Limb (tissue), 2 donors: ENCODE measurements around the gene LRRC72.
"Not testable (repeated sequence)": the region's sequence is repeated elsewhere in the genome, so short reads cannot be mapped to it uniquely, and the experiment has no call there.

Experiments
- DNase-seq, 2 donors: peaks; one replicate each; pipeline ENCODE4 v3.0.0-alpha.2; 2016; ENCODE audit errors: extremely low spot score in 2 of 2

The LRRC72 gene

DNA sequence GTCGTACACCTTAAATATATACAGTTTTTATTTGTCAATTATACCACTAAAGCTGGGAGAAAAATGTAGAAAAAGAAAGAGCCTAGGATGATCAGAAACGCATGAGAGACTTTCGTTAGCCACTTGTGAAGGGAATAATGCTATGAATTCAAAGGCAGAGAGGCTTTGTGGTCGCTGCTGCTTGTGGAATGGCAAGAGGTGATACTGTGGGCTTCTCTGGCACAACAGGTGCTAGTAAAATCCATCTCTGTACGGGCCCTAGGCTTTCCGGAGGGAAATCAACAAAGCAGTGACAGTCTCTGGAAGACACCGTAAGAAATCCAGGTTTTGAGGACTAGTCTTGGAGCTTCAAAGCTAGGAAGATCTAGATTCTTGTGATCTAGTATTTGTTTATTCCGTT lies 52.6 kb downstream of the LRRC72 start:
- DNase-seq, result no peak

DNA sequence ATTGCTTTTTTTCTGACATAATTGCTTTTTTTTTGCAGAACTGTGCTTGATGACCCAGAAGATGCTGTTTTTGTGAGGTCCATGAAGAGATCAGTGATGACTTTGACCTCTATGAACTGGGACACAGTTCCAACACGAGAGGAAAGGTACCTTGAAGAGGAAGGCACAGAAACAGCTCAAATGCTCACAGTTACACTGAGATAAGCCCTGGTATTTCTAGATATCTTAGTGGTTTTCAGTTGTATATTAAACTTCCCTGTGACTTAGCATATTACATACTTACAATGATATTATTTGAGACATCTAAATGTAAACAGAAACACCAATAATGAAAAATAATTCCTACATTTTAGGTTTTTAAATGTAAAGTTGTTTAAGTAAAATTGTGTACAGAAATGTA lies 54.7 kb downstream of the LRRC72 start:
- no peak for DNase-seq

DNA sequence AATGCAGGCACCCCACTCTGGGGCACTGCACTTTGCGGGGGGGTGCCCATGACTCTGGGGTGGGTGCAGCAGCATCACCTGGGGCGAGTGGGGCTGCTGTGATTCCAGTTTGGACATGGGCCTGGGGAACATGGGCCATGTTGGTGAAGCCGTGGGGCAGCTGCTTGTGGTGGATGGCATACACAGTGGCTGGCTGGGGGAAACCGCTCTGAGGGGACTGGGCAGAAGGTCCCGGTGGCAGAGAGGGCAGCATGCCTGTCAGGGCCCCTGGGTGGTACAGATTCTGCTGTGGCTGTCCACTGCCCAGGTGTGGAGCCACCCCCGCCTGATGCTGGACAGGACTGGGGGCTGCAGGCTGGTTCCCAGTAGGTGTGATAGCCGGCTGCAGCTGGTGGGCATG lies 57.2 kb downstream of the LRRC72 start:
- DNase-seq, result no peak

DNA sequence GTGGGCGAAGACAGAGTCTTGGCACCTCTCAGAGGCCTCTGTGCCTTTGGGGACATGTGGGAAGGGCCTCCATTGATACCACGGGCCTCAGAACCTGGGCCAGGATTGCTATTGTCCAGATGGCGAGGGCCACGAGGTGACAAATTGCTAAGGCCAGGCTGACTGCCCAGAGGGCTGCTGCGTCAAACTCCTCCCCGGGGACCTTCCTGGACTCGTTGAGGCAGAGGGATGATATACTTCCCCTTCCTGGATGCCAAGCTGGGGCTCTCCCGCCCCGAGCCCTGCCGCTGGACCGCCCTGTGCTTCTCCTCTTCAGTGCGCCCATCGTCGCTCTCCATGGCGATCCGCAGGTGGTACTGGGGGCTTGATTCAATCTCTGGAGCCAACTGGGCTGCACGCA lies 58.9 kb downstream of the LRRC72 start:
- DNase-seq, result no peak

DNA sequence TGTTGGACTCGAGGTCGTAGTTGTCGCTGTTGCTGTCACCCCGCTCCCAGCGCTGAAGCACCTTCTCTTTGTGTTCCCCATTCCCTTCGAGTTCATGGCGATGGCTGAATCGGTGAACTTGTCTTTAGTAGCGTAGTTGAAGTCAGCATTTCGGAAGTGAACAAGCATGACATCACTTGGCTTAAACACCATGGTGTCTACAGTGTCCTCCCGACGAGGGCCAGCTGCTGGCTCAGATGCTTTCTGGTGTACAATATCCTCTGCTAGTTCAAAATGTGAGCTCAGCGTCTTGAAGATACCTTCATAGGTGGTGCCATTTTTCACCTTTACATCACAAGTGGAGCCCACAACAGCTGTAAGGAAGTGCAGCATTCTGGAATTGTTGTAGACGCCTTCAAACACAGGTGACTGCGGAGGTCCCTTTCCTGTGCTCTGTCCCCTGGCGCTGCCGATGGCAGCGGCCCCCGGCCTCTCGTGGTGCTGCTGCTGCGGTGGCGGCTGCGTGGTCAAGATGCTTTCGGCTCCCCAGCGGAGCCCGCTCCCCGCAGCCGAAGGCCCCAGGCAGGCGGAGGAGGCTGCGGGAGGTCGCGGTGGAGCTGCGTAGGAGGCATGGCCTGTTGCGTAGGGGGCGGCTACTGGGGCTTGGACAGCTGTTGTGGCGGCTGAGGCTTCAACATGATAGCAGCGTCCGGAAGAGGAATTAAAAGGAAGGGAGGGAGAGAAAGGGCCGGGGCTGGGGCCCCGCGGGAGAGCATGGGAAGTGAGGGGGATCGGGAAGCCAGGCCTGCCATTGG lies 59.7 kb downstream of the LRRC72 start:
- DNase-seq, result no peak

DNA sequence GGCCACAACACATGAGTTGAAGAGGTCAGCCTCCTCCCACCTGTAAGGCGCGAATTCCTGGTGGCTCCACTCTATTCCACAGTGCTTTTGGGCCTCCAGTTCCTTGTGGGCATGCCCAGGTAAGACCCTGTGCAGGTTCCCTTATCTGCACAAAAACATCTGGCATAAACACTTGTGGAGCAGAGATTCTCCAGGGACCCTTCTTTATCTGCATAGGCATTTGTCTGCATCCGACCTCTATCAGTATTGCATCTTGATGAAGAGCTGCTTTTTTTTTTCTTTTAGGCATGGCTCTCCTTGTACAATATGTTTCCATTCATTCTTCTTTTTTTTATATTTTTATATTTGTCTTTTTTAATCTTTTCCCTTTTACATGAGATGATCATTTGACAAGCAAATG lies 60.5 kb downstream of the LRRC72 start:
- DNase-seq, result no peak

DNA sequence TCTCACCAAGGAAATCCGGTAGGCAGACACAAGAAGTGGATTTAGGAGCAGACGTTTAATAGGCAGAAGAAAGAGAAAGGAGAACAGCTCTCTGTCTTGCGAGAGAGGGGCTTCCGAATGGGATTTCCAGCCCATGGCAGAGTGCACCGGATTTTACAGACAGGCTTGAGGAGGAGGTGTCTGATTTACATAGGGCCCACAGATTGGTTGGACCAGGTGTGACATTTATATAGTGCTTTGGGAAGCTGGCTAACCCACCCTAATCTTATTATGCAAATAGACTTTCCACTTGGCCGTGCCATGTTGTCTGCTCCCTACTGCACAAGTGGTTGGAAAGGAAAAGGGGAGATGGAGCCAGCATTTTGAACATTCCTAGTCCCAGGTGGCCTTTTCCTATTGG lies 61.2 kb downstream of the LRRC72 start:
- DNase-seq, result no peak

DNA sequence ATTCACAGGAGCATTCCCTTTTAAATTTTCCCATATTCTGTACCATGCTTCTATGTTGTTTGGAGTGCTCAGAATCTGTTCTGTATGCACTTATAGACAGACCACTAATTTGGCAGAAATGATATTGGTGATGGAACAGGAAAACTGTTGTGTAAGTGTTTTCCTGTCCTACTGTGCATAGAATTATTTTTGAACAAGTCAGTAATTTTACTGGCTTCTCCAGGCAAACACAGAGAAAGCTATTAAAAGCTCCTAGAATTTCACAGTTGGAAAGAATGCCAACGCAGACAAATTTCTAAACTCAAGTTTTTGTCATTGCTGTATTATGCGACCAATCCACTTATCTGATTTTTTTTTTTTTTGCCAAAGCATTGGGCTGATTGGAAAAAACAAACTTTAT lies 63.3 kb downstream of the LRRC72 start:
- DNase-seq, result no peak

DNA sequence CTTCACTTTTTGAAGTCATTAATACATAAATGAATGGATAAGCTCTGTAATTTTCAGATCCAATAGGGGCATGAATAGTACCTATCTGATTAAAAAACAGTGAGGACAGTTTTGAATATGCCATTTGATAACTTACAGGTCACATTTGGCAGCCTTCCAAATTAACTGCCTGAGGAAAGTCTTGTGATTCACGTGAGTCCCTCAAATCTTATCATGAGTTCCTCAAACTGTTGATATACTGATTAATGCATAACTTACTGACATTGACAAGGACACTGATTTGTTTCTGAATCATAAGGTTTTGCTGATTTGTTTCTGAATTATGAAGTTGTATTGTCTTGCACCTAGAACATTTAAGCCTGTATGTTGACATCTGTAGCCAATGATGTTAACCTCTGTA lies 63.8 kb downstream of the LRRC72 start:
- DNase-seq, result no peak

DNA sequence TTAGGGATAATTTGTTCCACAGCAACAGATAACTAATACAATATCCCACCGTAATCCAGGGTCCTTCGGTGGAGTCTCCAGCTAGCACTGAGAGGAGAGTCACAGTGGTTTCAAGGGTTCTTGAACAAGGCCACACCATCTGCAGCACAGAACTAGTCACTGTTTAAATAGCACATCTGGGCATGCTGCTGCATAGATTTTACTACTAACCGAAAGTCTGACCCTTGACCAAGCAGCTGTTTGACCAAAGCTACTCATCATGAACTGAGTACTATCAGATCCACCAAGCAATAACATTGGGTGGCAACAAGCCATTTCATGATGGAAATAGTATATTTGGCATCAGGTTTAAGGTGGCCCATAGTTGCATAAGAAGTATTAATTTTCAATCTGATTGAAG lies 65.8 kb downstream of the LRRC72 start:
- DNase-seq, result no peak

DNA sequence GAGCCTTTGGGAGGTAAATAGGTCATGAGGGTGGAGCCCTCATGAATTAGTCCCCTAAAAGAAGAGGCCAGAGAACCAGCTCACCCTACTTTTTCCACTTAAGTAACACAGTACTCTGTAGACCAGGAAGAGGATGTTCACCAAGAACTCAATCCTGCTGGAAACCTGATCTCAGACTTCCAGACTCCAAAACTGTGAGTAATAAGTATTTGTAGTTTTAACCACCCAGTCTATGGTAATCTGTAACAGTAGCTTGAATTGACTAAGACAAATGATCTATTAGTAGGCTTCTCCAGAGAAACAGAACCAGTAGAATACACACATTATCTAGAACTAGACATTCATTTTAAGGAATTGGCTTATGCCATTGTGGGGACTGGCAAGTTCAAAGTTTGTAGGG lies 67.4 kb downstream of the LRRC72 start:
- DNase-seq, result no peak

DNA sequence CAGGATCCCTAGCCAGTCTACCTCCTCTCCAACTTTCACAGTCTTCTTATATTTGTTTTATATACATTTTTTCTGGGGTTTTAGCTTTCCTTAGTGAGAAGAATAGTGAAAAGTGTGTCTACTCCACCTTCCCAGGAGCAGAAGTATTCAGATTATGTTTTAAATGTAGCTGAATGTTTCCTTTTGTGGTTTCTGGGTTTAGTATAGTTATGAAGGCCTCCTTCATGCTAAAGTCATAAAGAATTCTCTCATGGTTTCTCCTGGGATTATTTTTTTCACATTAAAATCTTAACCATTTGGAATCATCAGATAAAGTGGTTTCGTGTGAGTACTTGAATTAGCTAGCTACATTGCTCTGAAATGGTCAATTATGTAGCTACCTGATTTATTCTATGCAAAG lies 68.1 kb downstream of the LRRC72 start:
- no peak for DNase-seq

DNA sequence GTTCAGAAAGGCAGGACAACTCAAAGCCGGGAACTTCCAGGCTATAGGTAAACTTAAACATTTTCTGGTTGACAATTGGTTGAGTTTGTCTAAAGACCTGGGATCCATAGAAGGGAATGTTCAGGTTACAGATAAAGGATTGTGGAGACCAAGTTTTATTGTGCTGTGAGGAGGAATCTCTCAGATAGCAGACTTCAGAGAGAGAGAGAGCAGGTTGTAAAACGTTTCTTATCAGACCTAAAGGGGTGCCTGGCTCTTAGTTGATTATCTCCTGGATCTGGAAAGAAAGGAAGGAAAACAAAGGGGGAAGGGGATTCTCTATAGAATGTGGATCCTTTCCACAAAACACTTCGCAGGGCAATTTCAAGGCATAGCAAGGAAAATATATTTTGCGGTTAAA lies 69.0 kb downstream of the LRRC72 start:
- DNase-seq, result not testable (repeated sequence)

DNA sequence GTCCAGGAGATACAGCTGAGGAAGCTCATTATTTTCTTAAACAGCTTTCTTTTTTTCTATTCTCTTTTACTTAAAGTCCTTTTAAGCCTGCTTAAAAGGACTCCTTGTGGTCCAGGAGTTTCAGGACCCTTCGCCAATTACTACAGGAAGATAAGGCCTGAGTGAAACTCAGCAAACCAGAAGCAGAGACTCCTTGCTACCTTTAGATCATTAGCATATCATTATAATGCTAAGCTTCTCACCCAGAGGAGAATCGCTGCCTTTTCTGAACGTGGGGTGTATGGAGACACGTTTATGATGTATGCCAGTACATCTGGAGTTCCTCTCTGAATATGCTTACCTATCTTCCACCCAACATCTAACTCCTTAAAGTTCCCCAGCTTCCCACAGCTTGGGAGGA lies 71.4 kb downstream of the LRRC72 start:
- no peak for DNase-seq

DNA sequence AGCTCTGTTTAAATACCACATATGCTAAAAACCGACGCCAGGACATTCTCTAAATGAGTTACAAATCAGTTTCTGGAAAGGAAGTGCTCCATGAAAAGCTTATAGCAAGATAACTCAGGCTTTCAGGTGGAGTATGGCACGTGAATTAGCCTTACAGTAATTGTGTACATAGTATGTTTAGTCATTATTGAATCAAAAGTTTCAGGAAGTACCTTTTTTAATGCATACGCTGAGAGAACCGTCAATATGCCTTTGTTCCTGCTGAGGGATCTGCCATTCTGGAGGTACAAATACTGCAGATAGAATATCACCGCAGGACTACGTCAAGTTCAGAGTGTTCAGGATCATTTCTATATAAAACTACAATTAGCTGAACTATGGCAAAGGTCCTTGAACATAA lies 73.2 kb downstream of the LRRC72 start:
- DNase-seq, result no peak

DNA sequence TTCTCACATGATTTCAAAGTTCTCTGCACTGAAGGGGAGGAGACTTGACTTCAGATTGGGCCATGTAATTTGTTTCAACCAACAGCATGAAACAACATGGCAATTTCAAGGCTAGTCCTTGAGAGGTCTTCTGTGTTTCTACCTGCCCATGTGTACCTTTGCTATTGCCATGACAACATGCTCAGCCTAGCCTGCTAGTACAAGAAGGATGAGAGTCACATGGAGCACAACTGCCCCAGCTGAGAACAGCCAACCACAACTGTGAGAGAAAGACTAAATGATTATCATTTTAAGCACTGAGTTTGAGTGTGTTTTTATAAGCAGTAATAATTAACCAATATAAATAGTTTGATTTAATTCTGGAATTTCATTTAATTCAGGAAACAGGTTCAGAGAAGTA lies 77.0 kb downstream of the LRRC72 start:
- no peak for DNase-seq

DNA sequence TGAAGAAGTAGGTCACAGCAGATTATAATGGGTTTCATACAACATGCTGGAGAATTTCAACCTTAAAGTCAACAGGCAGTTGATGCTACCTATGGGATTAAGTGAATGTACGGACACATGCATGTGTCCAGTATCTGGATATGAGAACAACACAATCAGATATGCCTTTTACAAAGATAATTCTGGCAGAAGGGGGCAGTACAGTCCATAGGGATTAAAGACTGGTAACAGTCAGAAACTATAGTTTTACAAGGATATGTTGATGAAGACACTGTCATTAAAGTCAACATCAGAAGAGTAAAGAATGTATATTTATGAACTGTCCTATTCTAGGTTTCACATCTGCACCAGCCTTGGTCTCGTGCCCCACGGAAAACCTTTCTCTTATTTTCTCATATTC lies 77.4 kb downstream of the LRRC72 start:
- no peak for DNase-seq

DNA sequence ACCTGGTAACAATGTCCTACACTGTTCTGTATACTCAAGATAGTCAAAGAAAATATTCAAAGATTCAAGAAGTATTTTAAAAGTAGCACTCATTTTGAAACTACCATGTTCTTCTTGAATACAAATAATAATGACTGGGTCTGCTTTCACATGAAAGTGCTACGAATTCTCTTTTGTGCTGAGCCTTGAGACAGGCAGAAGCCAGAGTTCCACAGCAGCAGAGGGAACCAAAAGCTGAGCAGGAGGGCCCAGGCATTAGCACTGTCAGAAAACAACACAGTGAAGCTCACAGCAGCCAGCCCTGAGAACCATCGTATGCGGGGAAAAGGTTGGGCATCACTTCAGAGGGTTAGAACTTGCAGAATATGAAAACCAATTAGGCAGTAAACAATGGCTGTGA lies 80.1 kb downstream of the LRRC72 start:
- no peak for DNase-seq

DNA sequence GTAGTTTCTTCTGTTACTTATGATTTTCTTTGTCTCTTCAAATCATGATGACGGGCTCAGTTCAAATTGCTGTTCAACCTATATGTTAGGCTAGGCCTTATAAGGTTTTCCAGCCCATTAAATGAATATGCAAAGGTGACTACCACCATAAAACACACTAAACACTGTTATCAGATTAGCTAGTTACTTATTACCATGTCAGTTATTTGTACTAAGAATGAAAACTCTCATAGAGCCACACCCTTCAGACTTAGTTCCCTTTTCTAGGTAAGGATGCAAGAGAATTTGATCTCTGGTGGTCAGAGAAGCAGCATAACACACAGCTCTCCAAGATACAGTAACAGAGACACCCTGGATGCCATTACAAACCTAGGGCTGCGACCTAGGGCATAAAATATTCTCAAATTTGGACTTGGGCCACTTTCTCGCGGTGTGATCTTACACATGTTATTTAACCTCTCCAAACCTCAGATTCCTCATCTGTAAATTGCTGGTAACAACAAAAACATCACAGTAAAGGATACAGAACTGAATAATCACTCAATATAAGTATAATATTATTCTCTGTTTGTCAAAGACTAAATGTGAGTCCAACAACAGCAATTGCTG lies 83.3 kb downstream of the LRRC72 start:
- DNase-seq, result no peak

DNA sequence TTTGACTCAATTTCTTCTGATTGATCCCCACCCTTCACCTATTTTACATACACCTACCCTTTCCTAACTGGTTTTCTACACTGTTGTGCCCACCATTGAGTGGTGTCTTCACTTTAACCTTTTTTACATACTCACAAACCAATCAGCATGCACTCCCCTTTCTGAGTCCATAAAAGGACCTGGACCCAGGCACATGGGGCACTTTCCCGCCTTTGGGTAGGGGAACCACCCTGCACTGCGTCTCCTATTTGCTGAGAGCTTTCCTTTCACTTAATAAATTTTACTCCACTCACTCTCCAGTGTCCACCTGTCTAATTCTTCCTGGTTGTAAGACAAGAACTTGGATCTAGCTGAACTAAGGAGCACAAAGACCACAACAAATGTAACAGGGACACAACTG lies 85.1 kb downstream of the LRRC72 start:
- DNase-seq, result no peak

DNA sequence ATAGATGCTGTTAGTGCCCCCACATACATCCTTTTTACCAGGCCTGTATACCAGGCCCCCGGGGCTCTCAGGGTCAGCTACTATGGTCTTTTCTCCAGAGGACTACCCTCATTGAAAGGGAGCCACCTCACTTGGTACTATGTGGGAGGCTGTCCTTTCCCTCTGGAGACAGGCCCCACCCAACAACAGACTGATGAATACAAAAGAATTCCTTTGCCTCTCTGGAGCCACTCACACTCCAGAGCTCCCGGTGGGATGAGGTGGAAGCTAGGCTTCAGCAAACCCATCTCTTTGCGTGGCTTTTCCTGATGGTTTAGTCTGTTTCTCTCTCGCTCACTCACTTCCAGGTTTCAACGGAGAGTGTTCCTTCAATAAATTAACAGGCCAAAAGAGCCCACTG lies 88.6 kb downstream of the LRRC72 start:
- DNase-seq, result no peak

DNA sequence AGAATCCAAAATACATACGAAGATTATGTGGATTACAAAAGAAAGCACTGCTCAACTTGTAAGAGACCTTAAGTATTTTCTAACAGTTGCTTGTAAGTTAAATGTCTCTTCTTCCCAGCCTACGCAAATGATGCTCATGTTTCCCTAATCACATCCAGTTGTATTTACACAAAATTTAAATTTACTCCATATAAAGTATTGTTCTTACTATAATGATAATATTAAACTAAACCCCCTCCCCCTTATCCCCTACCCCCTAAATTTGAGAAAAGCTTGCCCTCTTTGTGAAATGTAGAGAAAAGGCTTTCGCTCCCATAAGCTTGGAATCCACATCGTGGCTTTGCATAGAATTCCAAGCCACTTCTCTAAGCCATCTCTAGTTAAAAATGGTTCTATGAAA lies 89.5 kb downstream of the LRRC72 start:
- DNase-seq, result no peak

DNA sequence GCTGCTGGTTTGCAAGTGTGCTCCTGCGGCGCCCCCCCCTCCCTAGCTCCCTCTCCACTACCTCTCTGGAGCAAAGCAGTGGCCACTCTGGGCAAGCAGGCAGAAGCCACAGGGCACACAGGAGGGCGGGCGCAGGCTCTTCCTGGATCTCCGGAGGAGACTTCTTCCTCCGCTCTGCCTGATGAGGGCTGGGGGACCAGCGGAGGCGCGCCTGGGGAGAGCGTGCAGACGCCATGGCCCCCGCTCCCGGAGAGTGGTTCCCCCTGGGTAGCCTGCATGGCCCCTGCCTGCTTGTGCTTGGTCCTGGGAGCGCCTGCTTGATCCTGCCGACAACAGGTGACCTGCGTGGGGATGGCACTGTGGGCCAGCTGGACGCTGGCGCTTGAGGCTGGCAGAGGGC lies 89.9 kb downstream of the LRRC72 start:
- DNase-seq, result no peak

DNA sequence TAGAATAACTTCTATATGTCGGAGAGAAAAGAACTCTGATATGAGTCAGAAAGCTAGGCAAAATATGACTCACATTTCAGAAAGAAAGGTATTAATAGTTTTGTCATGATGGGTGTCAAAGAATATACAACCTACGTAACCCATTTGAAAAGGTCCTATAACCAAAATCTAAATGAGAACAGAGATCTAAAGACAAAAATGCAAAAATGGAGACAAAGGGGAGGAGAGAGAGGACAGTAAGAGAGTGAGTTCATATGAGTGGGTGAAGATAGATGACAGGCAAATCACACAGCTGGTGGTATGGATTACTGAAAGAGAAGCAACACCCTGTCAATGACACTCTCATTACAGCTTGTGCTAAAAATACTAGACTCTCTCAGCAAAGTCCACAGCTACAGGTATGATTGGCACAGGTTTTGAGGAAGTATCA lies 93.4 kb downstream of the LRRC72 start:
- no peak for DNase-seq
